ENCODE data around the gene RGS17. TPM values are rescaled to one million over a fixed set of nuclear protein-coding genes. Genes with fewer than 3 reads are reported as not detected.
"Not testable (repeated sequence)": the region's sequence is repeated elsewhere in the genome, so short reads cannot be mapped to it uniquely, and the experiment has no call there.

The RGS17 gene
- polyA plus RNA-seq, 1 donor, result 2.4 TPM

DNA sequence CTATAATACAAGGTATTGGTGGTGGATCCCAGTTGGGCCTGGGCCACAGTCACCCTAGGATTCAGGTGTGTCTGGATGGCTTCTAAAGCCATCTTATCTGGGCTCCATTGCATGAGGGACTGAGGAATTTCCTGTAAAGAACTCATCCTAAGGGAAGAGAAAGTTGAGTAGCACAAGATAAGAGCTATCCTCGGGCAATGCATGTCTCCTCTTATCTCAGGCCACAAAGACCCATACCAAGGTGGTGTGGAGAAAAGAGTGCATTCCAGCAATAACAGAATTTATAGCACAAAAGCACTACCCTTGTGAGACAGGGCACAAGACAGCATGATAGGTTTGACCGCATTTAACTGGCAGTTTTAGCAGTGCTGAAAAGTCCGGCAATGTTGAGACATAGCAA, 114.2 kb downstream of the RGS17 start:
- H3K27ac ChIP-seq (ENCODE audit: low read length), result no peak overlapping the region
- WGBS (ENCODE audit: insufficient coverage, low lambda C conversion rate), result no CpG with 5 or more reads among the region's 3 CpGs
- no peaks in the 10 kb centered on the region for H3K27me3 ChIP-seq (ENCODE audit: control insufficient read depth, insufficient read depth, low read length)
- H3K36me3 ChIP-seq (ENCODE audit: control insufficient read depth, insufficient read depth, low read length), result no peaks in the 10 kb centered on the region
- H3K9me3 ChIP-seq (ENCODE audit: control insufficient read depth, low read depth, low read length), result no peaks in the 10 kb centered on the region
- H3K4me1 ChIP-seq (ENCODE audit: control insufficient read depth, insufficient read depth, low read length), result no peaks in the 10 kb centered on the region
- H3K4me3 ChIP-seq (ENCODE audit: low read length), result no peak overlapping the region
- DNase-seq, result no peak

DNA sequence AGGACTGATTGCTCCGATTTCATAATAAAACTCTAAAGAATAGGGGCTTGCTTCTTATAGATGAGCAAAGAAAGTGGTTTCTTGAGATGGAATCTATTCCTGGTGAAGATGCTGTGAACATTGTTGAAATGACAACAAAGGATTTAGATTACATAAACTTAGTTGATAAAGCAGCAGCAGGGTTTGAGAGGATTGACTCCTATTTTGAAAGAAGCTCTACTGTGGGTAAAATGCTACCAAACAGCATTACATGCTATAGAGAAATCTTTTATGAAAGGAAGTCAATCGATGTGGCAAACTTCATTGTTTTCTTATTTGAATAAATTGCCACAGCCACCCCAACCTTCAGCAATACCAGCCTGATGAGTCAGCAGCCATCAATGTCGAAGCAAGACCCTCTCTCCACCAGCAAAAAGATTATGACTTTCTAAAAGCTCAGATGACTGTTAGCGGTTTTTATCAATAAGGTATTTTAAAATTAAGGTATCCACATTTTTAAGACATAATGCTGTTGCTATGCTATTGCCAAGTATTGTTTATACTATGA, 115.9 kb downstream of the RGS17 start:
- H3K27ac ChIP-seq (ENCODE audit: low read length), result no peak overlapping the region
- no peak for DNase-seq
- H3K4me3 ChIP-seq (ENCODE audit: low read length), result no peak overlapping the region
- no peaks in the 10 kb centered on the region for H3K4me1 ChIP-seq (ENCODE audit: control insufficient read depth, insufficient read depth, low read length)
- H3K9me3 ChIP-seq (ENCODE audit: control insufficient read depth, low read depth, low read length), result no peaks in the 10 kb centered on the region
- no peaks in the 10 kb centered on the region for H3K27me3 ChIP-seq (ENCODE audit: control insufficient read depth, insufficient read depth, low read length)
- 90% methylated on average over 2 of the region's 4 CpGs for WGBS (ENCODE audit: insufficient coverage, low lambda C conversion rate)
- no peaks in the 10 kb centered on the region for H3K36me3 ChIP-seq (ENCODE audit: control insufficient read depth, insufficient read depth, low read length)

GRCh38 chr6:153013438-153013837, 117.6 kb downstream of the RGS17 start:
- WGBS (ENCODE audit: insufficient coverage, low lambda C conversion rate), result no CpG with 5 or more reads among the region's 2 CpGs
- Histone ChIP-seq H3K9me3 (ENCODE audit: control insufficient read depth, low read depth, low read length) (no peaks in the 10 kb centered on the region), H3K36me3 (ENCODE audit: control insufficient read depth, insufficient read depth, low read length) (no peaks in the 10 kb centered on the region), H3K27ac (ENCODE audit: low read length) (no peak overlapping the region), H3K4me1 (ENCODE audit: control insufficient read depth, insufficient read depth, low read length) (no peaks in the 10 kb centered on the region), H3K4me3 (ENCODE audit: low read length) (no peak overlapping the region), H3K27me3 (ENCODE audit: control insufficient read depth, insufficient read depth, low read length) (no peaks in the 10 kb centered on the region)
- DNase-seq, result no peak

- H3K4me1 ChIP-seq (ENCODE audit: control insufficient read depth, insufficient read depth, low read length), result no peaks in the 10 kb centered on the region
- DNase-seq, result no peak
- 90% methylated on average over 5 of the region's 6 CpGs for WGBS (ENCODE audit: insufficient coverage, low lambda C conversion rate)
- no peak overlapping the region for H3K27ac ChIP-seq (ENCODE audit: low read length)
- no peaks in the 10 kb centered on the region for H3K27me3 ChIP-seq (ENCODE audit: control insufficient read depth, insufficient read depth, low read length)
- no peaks in the 10 kb centered on the region for H3K9me3 ChIP-seq (ENCODE audit: control insufficient read depth, low read depth, low read length)
- H3K36me3 ChIP-seq (ENCODE audit: control insufficient read depth, insufficient read depth, low read length), result no peaks in the 10 kb centered on the region
- no peak overlapping the region for H3K4me3 ChIP-seq (ENCODE audit: low read length)
Observed at GRCh38 chr6:153012856-153013255, 118.2 kb downstream of the RGS17 start.

GRCh38 chr6:153003366-153003690, 127.8 kb downstream of the RGS17 start:
- H3K9me3 ChIP-seq (ENCODE audit: control insufficient read depth, low read depth, low read length), result no peaks in the 10 kb centered on the region
- peak overlapping the region; percentile 77 for H3K4me3 ChIP-seq (ENCODE audit: low read length)
- H3K36me3 ChIP-seq (ENCODE audit: control insufficient read depth, insufficient read depth, low read length), result no peaks in the 10 kb centered on the region
- H3K4me1 ChIP-seq (ENCODE audit: control insufficient read depth, insufficient read depth, low read length), result peaks cover 5% of the 10 kb centered on the region
- no CpG with 5 or more reads among the region's 6 CpGs for WGBS (ENCODE audit: insufficient coverage, low lambda C conversion rate)
- peak overlapping the region; percentile 89 for H3K27ac ChIP-seq (ENCODE audit: low read length)
- peak in 1 of 2 donors; percentile 14 for DNase-seq
- H3K27me3 ChIP-seq (ENCODE audit: control insufficient read depth, insufficient read depth, low read length), result no peaks in the 10 kb centered on the region

- DNase-seq, result peak; percentile 95 to 96
- WGBS (ENCODE audit: insufficient coverage, low lambda C conversion rate), result 0% methylated on average over 7 of the region's 52 CpGs
- Histone ChIP-seq H3K27me3 (ENCODE audit: control insufficient read depth, insufficient read depth, low read length) (no peaks in the 10 kb centered on the region), H3K4me1 (ENCODE audit: control insufficient read depth, insufficient read depth, low read length) (peaks cover 5% of the 10 kb centered on the region), H3K4me3 (ENCODE audit: low read length) (peak within 1 kb of the TSS; percentile 77), H3K27ac (ENCODE audit: low read length) (peak within 1 kb of the TSS; percentile 89), H3K36me3 (ENCODE audit: control insufficient read depth, insufficient read depth, low read length) (peaks cover 1% of the 10 kb centered on the region), H3K9me3 (ENCODE audit: control insufficient read depth, low read depth, low read length) (no peaks in the 10 kb centered on the region)
Observed at GRCh38 chr6:153002613-153003365, 128.3 kb downstream of the RGS17 start, which contains the start of gene MTRF1L. MTRF1L (minus strand) TSS chr6:153002709; CDS start chr6:153002685, 24 bp downstream.

- Histone ChIP-seq H3K4me1 (ENCODE audit: control insufficient read depth, insufficient read depth, low read length) (peaks cover 5% of the 10 kb centered on the region), H3K27me3 (ENCODE audit: control insufficient read depth, insufficient read depth, low read length) (no peaks in the 10 kb centered on the region), H3K27ac (ENCODE audit: low read length) (peak overlapping the region; percentile 65), H3K4me3 (ENCODE audit: low read length) (peak overlapping the region; percentile 77), H3K9me3 (ENCODE audit: control insufficient read depth, low read depth, low read length) (no peaks in the 10 kb centered on the region), H3K36me3 (ENCODE audit: control insufficient read depth, insufficient read depth, low read length) (peaks cover 9% of the 10 kb centered on the region)
- WGBS (ENCODE audit: insufficient coverage, low lambda C conversion rate), result 7% methylated on average over 3 of the region's 31 CpGs
- DNase-seq, result peak; percentile 3 to 55
Observed at GRCh38 chr6:153001767-153002612, 129.1 kb downstream of the RGS17 start.

- no CpG with 5 or more reads among the region's 9 CpGs for WGBS (ENCODE audit: insufficient coverage, low lambda C conversion rate)
- not testable (repeated sequence) for H3K4me3 ChIP-seq (ENCODE audit: low read length); H3K27ac ChIP-seq (ENCODE audit: low read length); H3K27me3 ChIP-seq (ENCODE audit: control insufficient read depth, insufficient read depth, low read length); DNase-seq; H3K9me3 ChIP-seq (ENCODE audit: control insufficient read depth, low read depth, low read length); H3K4me1 ChIP-seq (ENCODE audit: control insufficient read depth, insufficient read depth, low read length)
- H3K36me3 ChIP-seq (ENCODE audit: control insufficient read depth, insufficient read depth, low read length), result peaks cover 12% of the 10 kb centered on the region
Observed at GRCh38 chr6:153000790-153001189, 130.3 kb downstream of the RGS17 start.

GRCh38 chr6:153000243-153000642, 130.8 kb downstream of the RGS17 start:
- no peaks in the 10 kb centered on the region for H3K27me3 ChIP-seq (ENCODE audit: control insufficient read depth, insufficient read depth, low read length)
- peaks cover 5% of the 10 kb centered on the region for H3K4me1 ChIP-seq (ENCODE audit: control insufficient read depth, insufficient read depth, low read length)
- no peaks in the 10 kb centered on the region for H3K9me3 ChIP-seq (ENCODE audit: control insufficient read depth, low read depth, low read length)
- H3K27ac ChIP-seq (ENCODE audit: low read length), result no peak overlapping the region
- no peak overlapping the region for H3K4me3 ChIP-seq (ENCODE audit: low read length)
- peaks cover 12% of the 10 kb centered on the region for H3K36me3 ChIP-seq (ENCODE audit: control insufficient read depth, insufficient read depth, low read length)
- DNase-seq, result no peak

DNA sequence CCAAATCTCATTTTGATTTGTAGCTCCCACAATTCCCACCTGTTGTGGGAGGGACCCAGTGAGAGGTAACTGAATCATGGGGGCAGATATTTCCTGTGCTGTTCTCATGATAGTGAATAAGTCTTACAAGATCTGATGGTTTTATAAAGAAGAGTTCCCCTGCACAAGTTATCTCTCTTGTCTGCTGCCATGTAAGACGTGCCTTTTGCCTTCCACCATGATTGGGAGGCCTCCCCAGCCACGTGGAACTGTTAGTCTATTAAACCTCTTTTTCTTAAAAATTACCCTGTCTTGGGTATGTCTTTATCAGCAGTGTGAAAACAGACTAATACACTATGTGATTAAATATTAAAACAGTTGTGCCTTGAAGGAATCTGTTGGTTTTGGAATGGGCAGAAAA, 131.5 kb downstream of the RGS17 start:
- not testable (repeated sequence) for DNase-seq; H3K27me3 ChIP-seq (ENCODE audit: control insufficient read depth, insufficient read depth, low read length); H3K4me3 ChIP-seq (ENCODE audit: low read length); H3K27ac ChIP-seq (ENCODE audit: low read length); H3K4me1 ChIP-seq (ENCODE audit: control insufficient read depth, insufficient read depth, low read length); H3K9me3 ChIP-seq (ENCODE audit: control insufficient read depth, low read depth, low read length)
- WGBS (ENCODE audit: insufficient coverage, low lambda C conversion rate), result no CpG with 5 or more reads among the region's 2 CpGs
- peaks cover 12% of the 10 kb centered on the region for H3K36me3 ChIP-seq (ENCODE audit: control insufficient read depth, insufficient read depth, low read length)
